Activated CD4-positive, alpha-beta T cell treated with anti-CD3 and anti-CD28 coated beads, Interleukin-2, amount 50 U/mL, for 1 hour (primary cell): ENCODE results near the gene FRK.
"Not testable (repeated sequence)": the region's sequence is repeated elsewhere in the genome, so short reads cannot be mapped to it uniquely, and the experiment has no call there.

Experiments used
- DNase-seq: peaks from one replicate; pipeline ENCODE4 v3.0.0-alpha.2; 2020

Gene FRK

DNA sequence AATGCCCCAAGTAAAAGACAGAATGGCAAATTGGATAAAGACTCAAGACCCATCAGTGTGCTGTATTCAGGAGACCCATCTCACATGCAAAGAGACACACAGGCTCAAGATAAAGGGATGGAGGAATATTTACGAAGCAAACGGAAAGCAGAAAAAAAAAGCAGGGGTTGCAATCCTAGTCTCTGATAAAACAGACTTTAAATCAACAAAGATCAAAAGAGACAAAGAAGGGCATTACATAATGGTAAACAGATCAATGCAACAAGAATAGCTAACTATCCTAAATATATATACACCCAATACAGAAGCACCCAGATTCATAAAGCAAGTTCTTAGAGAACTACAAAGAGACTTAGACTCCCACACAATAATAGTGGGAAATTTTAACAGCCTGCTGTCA is 123.2 kb downstream of the FRK start:
- DNase-seq = not testable (repeated sequence)

DNA sequence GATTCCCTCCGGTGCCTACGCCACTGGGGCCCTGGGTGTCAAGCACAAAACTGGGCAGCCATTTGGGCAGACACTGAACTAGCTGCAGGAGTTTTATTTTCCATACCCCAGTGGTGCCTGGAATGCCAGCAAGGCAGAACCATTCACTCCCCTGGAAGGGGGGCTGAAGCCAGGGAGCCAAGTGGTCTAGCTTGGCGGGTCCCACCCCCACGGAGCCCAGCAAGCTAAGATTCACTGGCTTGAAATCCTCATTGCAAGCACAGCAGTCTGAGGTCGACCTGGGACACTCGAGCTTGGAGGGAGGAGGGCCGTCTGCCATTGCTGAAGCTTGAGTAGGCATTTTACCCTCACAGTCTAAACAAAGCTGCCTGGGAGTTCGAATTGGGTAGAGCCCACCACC is 125.3 kb downstream of the FRK start:
- no peak for DNase-seq

DNA sequence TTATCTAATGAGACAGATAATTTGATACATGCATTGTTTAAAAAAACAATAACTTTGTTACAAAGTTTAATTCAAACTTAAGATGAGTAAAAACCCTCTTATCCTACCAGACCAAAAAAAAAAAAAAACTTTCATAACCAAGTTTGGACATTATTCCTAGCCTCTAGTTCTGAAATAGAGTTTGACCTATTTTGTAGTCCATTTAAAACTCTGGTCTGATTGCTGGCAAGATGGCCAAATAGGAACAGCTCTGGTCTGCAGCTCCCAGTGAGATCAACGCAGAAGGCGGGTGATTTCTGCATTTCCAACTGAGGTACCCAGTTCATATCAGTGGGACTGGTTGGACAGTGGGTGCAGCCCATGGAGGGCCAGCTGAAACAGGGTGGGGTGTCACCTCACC is 125.9 kb downstream of the FRK start:
- no peak for DNase-seq

DNA sequence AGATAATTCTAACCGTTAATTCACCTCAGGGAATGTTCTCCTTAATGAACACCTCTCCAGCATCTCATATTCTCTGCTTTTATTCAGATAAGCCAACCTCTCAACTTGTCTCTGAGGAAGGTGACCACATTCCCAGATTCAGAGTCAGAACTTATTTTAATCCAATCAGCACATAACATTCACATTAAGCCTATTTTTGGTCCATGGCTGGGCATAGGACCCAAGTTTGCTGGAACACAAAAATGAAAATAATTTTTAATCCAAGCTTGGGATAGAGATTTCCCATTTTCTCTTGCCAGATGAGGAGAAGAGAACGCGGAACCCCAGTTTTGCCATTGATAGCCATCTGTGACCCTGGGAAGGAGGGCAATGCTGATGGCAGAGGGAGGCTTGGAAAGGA is 126.5 kb downstream of the FRK start:
- DNase-seq = no peak

DNA sequence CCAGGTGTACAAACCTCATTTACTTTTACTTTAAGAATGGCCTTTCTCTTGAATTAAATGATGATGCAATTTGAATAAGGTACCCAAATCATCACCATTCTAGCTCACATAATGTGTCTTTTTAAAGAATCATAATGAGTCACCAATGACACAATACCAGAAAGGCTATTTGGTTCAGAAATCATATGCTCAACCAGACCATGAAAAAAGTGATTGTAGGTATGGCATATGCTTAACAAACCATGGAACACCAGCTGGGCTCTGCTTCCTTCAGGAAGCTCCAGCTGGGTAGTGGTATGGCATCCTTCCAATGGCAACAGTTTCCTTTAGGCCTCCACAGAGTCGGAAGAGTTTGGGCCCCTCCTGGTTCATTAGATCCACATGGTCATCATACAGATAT is 128.2 kb downstream of the FRK start:
- no peak for DNase-seq

DNA sequence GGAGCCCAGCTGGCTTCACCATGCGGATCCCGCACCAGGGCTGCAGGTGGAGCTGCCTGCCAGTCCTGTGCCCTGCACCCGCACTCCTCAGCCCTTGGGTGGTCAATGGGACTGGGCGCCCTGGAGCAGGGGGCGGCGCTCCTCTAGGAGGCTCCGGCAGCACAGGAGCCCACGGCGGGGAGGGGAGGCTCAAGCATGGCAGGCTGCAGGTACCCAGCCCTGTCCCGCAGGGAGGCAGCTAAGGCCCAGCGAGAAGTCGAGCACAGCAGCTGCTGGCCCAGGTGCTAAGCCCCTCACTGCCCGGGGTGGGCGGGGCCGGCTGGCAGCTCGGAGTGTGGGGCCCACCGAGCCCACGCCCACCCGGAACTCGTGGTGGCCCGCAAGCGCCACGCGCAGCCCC is 132.7 kb downstream of the FRK start:
- DNase-seq = not testable (repeated sequence)

DNA sequence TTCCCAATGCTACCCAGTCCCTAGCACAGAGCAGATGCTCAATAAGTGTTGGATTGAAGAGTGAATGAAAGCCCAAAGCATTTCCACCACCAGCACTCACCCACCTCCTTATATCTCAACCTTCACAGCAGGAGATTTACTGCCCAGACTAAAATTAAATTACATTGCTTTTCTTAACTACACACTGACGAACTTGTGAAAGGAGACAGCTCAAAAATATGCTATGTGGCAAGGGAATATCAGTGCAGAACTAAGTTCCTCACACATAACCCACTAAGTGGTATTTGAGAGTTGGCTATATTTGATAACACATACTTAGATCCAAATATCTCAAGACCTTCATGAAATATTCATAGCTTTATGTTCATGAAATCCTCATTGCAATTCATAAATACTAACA is 137.7 kb downstream of the FRK start:
- DNase-seq = no peak

- no peak for DNase-seq
Measured at GRCh38 chr6:115914098-115914497, 146.6 kb downstream of the FRK start.

DNA sequence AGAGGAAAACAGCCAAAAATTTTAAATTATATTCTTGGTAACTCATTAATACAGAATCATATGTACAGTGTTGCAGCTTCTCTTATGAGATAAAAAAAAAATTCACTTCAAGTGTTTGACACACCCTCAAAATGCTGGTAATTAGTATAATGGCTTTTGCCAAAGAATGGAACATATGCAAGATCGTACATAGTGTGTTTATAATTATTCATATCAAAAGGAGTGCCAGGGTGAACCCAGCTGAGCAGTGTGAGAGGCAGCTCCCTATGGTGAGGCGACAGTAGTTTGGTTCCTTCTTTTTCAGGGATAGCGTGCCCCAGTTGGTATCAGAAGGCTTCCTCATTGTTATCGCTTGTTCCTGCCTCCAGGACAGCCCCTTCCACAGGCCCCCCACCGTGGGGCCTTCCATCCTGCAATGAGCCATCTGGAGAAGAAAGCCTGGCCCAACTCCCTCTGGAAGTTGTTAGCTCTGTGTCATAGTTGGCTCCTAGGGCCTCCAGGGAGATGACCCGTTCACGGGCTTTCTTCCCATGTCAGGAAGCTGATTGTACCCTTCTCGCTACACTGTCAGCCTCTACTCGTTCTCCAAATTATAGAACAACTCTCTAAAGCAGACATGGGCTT is 150.7 kb downstream of the FRK start:
- no peak for DNase-seq

- DNase-seq = no peak
Measured at GRCh38 chr6:115908906-115909559, 151.7 kb downstream of the FRK start.

GRCh38 chr6:115905471-115905870 is 155.2 kb downstream of the FRK start:
- no peak for DNase-seq

GRCh38 chr6:115902436-115902835 is 158.3 kb downstream of the FRK start:
- DNase-seq = no peak

DNA sequence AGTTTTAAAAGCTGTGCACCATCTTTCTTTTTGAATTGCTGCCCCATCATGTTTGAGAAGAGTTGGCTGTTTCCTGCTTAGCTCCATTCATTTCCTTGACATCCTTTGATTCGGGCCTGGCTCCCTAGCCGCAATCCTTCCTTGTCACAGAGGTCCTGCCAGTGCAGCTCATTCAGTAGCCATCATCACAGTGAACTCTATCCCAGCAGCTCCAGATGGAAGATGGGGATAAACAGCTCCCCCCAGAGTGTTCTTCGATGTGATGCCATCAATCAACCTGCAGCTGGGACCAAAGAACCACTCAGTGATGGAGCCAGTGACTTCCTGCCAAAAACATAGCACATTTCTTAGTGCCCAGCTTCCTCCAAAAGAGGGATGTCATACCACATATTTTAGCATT is 158.8 kb downstream of the FRK start:
- no peak for DNase-seq

- no peak for DNase-seq
Measured at GRCh38 chr6:115899730-115900282, 160.9 kb downstream of the FRK start.

DNA sequence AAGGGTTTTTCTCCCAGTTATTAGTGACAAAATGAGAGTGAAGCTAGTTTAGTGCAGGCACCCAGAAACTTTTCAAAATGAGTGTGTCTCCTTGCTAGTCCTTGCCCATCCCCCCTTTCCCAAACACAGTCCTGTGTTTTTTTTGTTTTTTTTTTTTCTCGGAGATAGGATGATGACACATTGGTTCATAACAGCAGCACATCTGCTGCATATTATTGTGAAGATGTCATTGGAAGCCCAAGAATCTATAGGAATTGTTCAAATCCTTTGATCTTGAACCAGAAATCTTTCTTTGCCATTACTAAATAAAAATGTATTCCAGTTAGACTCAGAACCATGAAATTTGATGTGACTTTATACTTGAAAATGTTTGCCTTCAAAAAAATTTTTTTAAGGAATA is 162.4 kb downstream of the FRK start:
- DNase-seq = no peak

- DNase-seq = no peak
Measured at GRCh38 chr6:115896538-115897129, 164.1 kb downstream of the FRK start.

GRCh38 chr6:115894426-115894992 is 166.2 kb downstream of the FRK start:
- DNase-seq = no peak

DNA sequence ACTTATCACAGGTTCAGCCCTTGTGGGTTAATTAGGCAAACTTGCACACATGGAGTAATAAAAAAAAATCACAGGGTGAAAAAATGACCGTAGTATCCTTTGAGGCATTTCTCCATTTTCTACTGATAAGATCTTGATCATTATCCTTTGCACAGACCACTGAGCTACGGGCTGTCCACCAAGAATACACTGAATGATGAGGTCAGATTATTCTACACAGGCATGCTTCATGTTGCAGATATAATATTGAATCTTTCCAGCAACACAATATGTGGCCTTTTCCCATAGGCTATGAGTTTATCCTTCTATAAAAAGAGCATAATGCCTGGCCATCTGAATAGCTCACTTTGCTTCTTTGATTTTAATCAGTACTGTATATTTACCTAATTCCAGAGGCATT is 168.9 kb downstream of the FRK start:
- no peak for DNase-seq

GRCh38 chr6:115891111-115891669 is 169.5 kb downstream of the FRK start:
- no peak for DNase-seq

DNA sequence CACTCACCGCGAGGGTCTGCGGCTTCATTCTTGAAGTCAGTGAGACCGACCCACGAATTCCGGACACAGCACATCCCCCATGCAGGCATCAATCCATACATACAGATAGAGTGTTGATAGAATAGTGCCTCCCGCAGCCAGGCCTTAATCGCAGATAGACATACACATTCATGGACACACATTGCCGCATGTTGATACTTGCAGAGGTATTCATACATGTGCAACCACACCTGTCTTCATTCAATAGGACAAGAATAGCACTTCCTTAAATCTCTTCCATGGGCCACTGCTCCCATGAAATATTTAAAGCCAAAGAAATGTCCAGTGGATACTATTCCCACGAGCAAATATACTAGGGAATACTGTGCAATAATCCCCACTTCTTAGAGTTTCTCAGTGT is 170.5 kb downstream of the FRK start:
- DNase-seq = no peak

DNA sequence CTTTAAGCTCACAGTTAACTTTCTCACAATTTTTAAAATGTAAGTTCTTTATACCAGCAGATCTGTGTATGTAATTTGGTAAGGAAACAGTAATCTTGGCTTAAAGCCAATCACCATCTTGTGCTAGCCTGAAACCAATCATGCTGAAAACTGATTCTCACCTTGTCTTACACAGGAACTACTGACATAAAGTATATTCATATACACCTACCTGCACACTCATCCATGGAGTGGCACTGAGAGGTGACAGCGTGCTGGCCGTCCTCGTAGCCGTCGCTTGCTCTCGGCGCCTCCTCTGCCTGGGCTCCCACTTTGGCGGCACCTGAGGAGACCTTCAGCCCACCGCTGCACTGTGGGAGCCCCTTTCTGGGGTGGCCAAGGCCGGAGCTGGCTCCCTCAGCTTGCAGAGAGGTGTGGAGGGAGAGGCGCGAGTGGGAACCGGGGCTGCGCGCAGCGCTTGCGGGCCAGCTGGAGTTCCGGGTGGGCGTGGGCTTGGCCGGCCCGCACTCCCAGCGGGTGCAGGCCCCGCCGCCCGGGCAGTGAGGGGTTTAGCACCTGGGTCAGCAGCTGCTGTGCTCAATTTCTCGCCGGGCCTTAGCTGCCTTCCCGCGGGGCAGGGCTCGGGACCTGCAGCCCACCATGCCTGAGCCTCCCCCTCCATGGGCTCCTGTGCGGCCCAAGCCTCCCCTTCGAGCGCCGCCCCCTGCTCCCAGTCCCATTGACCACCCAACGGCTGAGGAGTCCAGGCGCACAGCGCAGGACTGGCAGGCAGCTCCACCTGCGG is 171.8 kb downstream of the FRK start:
- not testable (repeated sequence) for DNase-seq

DNA sequence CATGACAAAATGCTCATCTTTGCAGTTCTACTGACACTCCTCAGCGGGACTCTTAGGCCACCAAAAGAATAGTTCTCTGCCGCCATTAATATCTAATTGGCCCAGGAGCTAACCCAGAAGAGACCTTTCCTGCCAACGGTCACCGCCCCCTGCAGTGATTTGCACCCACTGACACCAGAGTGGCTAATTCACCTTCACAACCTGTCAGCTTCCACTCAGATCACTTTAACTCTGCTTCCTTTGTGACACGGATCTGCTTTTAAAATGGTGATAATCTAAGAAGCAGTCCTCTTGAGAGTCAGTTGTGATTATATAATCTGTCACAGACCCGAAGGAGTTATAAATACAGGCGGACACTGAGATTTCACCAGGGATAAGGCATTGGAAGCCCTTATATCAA is 172.8 kb downstream of the FRK start:
- no peak for DNase-seq
